Muscle of back (tissue), 11 donors: ENCODE data around the gene SRP72. TPM values are rescaled to one million over a fixed set of nuclear protein-coding genes. Genes with fewer than 3 reads are reported as not detected.

Experiments
- DNase-seq, 3 donors: peaks; one replicate each; pipeline versions ENCODE4 v3.0.0 to v3.0.0-alpha.2; 2013
- polyA plus RNA-seq, 10 donors: library from polyadenylated mRNA; unstranded; fragments of 120-200 nt; gene quantifications; one replicate each; pipeline ENCODE4 v1.2.1, GENCODE V29; 2013; ENCODE audit not compliant: insufficient read length in 10 of 10

Gene SRP72
- polyA plus RNA-seq, 10 donors = 61.9 to 86.3 (median 75.9) TPM

- no peak for DNase-seq
These were observed 73.4 kb downstream of the SRP72 start for GRCh38 chr4:56540826-56541225.

- peak; percentile 74 to 94 (median 90) for DNase-seq
These were observed 77.2 kb downstream of the SRP72 start for GRCh38 chr4:56544573-56545131.

DNA sequence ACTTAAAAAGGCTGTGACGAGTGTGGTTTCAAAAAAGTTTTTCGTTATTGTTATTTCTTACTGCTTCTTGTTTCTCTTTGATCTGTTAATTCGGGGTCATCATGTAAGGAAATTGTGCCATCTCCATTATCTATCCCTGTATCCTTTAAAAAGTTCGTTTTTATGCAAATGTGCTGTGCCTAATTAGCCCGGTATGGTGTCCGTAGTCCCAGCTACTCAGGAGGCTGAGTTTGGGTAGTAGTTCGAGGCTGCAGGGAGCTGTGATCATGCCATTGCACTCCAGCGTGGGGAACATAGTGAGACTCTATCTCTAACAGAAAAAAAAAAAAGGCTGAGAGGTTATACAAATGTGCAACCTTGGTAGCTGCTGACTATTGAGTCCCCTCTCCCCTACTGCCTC lies 83.2 kb downstream of the SRP72 start:
- no peak for DNase-seq

DNA sequence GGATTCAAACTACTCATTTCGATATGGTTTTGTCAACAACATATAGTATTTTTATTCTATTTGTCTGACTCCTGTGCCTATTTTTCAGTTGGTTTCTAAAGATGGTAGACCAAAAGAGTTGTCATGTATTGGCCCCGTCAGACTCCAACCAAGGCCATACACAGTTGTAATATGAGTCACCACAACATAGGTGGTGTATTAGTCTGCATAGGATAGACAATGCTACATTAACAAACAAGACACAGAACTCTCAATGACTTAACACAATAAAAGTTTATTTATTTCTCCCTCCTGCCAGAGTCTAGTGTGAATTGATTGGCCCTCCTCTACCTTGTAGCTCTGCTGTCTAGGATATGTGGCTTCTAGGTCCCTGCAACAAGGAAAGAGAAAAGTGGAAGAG lies 84.1 kb downstream of the SRP72 start:
- no peak for DNase-seq

- no peak for DNase-seq
These were observed 84.9 kb downstream of the SRP72 start for GRCh38 chr4:56552273-56552672.

Other genes starting within 250 kb of the SRP72 start
- gene AASDH, start 80.1 kb upstream of the SRP72 start, polyA plus RNA-seq = 10 to 100 TPM in 8 of 10 donors, 1 to 10 TPM in 2; 9.6 to 14.6 (median 11.9) TPM
- 10 to 100 TPM in 9 of 10 donors, 1 to 10 TPM in 1; 9.7 to 15.9 (median 12.7) TPM for gene PPAT, start 32.0 kb upstream of the SRP72 start, polyA plus RNA-seq
- gene PAICS, start 31.4 kb upstream of the SRP72 start, polyA plus RNA-seq = 10 to 100 TPM; 50.9 to 80.3 (median 66.5) TPM
- gene ARL9, start 38.2 kb downstream of the SRP72 start, polyA plus RNA-seq = under 1 TPM; 0.08 to 0.50 (median 0.27) TPM
- gene HOPX, start 213.7 kb downstream of the SRP72 start, polyA plus RNA-seq = 10 to 100 TPM; 11.0 to 47.7 (median 32.5) TPM